Uterus (tissue), 4 donors: ENCODE measurements around the gene SAP30BP. TPM values are rescaled to one million over a fixed set of nuclear protein-coding genes. Genes with fewer than 3 reads are reported as not detected.

Experiments used
- DNase-seq, 2 donors: peaks; one replicate each; pipeline ENCODE4 v3.0.0-alpha.2; 2019 to 2020
- H3K27ac ChIP-seq, 2 donors: fragments of 200-600 bp; sonication (generic); 1 replicate in 1 of 2; 2 replicates in 1 of 2; pipeline ENCODE4 v1.5.1; 2016 to 2018
- H3K27me3 ChIP-seq, 2 donors: fragments of 200-600 bp; sonication (generic); one replicate each; pipeline ENCODE4 v1.5.1; 2018 to 2019; ENCODE audit warnings: control low read depth in 1 of 2
- H3K36me3 ChIP-seq, 2 donors: fragments of 200-600 bp; sonication (generic); one replicate each; pipeline ENCODE4 v1.5.1; 2019; ENCODE audit warnings: control low read depth in 1 of 2
- H3K4me1 ChIP-seq, 2 donors: fragments of 200-600 bp; sonication (generic); one replicate each; pipeline ENCODE4 v1.5.1; 2018 to 2019; ENCODE audit warnings: control low read depth in 1 of 2
- H3K4me3 ChIP-seq, 2 donors: fragments of 200-600 bp; sonication (generic); 1 replicate in 1 of 2; 2 replicates in 1 of 2; pipeline ENCODE4 v1.5.1; 2018 to 2019; ENCODE audit warnings: mild to moderate bottlenecking in 1 of 2
- H3K9me3 ChIP-seq, 2 donors: fragments of 200-600 bp; sonication (generic); one replicate each; pipeline ENCODE4 v1.5.1; 2019; ENCODE audit warnings: control low read depth in 1 of 2
- POLR2A ChIP-seq, 2 donors: fragments of 450-650 bp; IDR thresholded peaks; one replicate each; pipeline ENCODE4 v1.6.1; 2016; ENCODE audit warnings: antibody characterized with exemption in 2 of 2, mild to moderate bottlenecking in 1 of 2, moderate library complexity in 1 of 2
- intact Hi-C: fragments of 100-400 bp; cut with DNase I; formaldehyde crosslinking; loops from one replicate; pipeline ENCODE4 v1.15.1; 2023; ENCODE audit warnings: low total_unique reads
- total RNA-seq, 4 donors: library from RNA; depleted of rRNA in 3 of 4; stranded (reverse); fragments of >200 nt in 3 of 4; gene quantifications; one replicate each; pipeline versions ENCODE4 v1.1.0 to v1.2.4, GENCODE V29; 2014 to 2023
- TF ChIP-seq, protein P1 (sequence below), 4 experiments: fragments of 200-600 bp in 2 of 4; fragments of 450-650 bp in 2 of 4; sonication (generic) in 2 of 4; IDR thresholded peaks; one replicate each; pipeline ENCODE4 v1.5.1; 2016 to 2019; ENCODE audit warnings: antibody characterized with exemption in 4 of 4, mild to moderate bottlenecking in 2 of 4, moderate library complexity in 1 of 4
- donor health status: DM: yes; HTN: yes; CAD: no.

Gene SAP30BP
- total RNA-seq, 4 donors from 2014 or later: 14.1 to 87.7 (median 64.7) TPM

- no peak for TF ChIP-seq POLR2A (IDR thresholded peaks at IDR 0.05)
- TF ChIP-seq, protein P1, sequence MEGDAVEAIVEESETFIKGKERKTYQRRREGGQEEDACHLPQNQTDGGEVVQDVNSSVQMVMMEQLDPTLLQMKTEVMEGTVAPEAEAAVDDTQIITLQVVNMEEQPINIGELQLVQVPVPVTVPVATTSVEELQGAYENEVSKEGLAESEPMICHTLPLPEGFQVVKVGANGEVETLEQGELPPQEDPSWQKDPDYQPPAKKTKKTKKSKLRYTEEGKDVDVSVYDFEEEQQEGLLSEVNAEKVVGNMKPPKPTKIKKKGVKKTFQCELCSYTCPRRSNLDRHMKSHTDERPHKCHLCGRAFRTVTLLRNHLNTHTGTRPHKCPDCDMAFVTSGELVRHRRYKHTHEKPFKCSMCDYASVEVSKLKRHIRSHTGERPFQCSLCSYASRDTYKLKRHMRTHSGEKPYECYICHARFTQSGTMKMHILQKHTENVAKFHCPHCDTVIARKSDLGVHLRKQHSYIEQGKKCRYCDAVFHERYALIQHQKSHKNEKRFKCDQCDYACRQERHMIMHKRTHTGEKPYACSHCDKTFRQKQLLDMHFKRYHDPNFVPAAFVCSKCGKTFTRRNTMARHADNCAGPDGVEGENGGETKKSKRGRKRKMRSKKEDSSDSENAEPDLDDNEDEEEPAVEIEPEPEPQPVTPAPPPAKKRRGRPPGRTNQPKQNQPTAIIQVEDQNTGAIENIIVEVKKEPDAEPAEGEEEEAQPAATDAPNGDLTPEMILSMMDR (IDR thresholded peaks at IDR 0.05): peak in 3 of 4 experiments; percentile 40 to 48 (median 42)
- no peaks in the 10 kb centered on the region for H3K9me3 ChIP-seq
- no peak overlapping the region for H3K4me3 ChIP-seq
- no peaks in the 10 kb centered on the region for H3K27me3 ChIP-seq
- DNase-seq: no peak
- no peak overlapping the region for H3K27ac ChIP-seq
- intact Hi-C loops: no loop called here
- no peaks in the 10 kb centered on the region for H3K4me1 ChIP-seq
- no peaks in the 10 kb centered on the region for H3K36me3 ChIP-seq
Observed at GRCh38 chr17:75652934-75653549, 14.1 kb upstream of the SAP30BP start.

- H3K4me3 ChIP-seq: no peak overlapping the region
- no peaks in the 10 kb centered on the region for H3K27me3 ChIP-seq
- H3K27ac ChIP-seq: no peak overlapping the region
- no peak for TF ChIP-seq POLR2A (IDR thresholded peaks at IDR 0.05)
- TF ChIP-seq, protein P1 (IDR thresholded peaks at IDR 0.05): peak in 1 of 4 experiments; percentile 18
- intact Hi-C loops: no loop called here
- no peaks in the 10 kb centered on the region for H3K36me3 ChIP-seq
- no peaks in the 10 kb centered on the region for H3K9me3 ChIP-seq
- DNase-seq: no peak
- H3K4me1 ChIP-seq: no peaks in the 10 kb centered on the region
Observed at GRCh38 chr17:75654176-75654575, 13.0 kb upstream of the SAP30BP start.

- Histone ChIP-seq H3K4me3 (no peak overlapping the region), H3K4me1 (no peaks in the 10 kb centered on the region), H3K27me3 (no peaks in the 10 kb centered on the region), H3K9me3 (no peaks in the 10 kb centered on the region), H3K36me3 (no peaks in the 10 kb centered on the region), H3K27ac (no peak overlapping the region)
- intact Hi-C loops: no loop called here
- DNase-seq: no peak
- no peak for TF ChIP-seq POLR2A (IDR thresholded peaks at IDR 0.05)
- TF ChIP-seq, protein P1 (IDR thresholded peaks at IDR 0.05): no peak
Observed at GRCh38 chr17:75658237-75658636, 8.9 kb upstream of the SAP30BP start.

GRCh38 chr17:75661531-75661930 is 5.6 kb upstream of the SAP30BP start:
- no peaks in the 10 kb centered on the region for H3K9me3 ChIP-seq
- intact Hi-C loops: no loop called here
- no peak overlapping the region for H3K4me3 ChIP-seq

DNA sequence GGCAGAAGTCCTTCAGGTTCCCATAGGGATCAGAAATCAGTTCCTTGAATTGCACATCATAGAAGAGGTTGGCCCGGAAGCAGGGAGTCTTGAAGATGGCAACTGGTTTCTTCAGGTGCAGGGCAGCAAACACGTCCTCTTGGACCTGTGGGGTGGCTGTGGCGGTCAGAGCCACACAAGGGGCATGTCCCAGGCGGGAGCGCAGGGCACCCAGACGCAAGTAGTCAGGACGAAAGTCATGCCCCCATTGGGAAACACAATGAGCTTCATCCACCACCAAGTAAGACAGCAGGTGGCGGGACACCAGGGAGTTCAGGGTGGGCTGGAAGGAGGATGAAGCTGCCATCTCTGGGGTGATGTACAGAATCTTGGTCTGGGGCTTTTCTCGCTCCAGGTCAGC is 4.6 kb upstream of the SAP30BP start:
- no peak for DNase-seq
- Histone ChIP-seq H3K36me3 (no peaks in the 10 kb centered on the region), H3K4me1 (peaks cover 0 to 7% of the 10 kb centered on the region in 2 donors), H3K4me3 (no peak overlapping the region), H3K27me3 (no peaks in the 10 kb centered on the region), H3K27ac (no peak overlapping the region), H3K9me3 (no peaks in the 10 kb centered on the region)
- intact Hi-C loops: no loop called here
- TF ChIP-seq POLR2A (IDR thresholded peaks at IDR 0.05): no peak
- TF ChIP-seq, protein P1 (IDR thresholded peaks at IDR 0.05): no peak

More at GRCh38 chr17:75661531-75661930, 5.6 kb upstream of the SAP30BP start:
- DNase-seq: no peak
- Histone ChIP-seq H3K27ac (no peak overlapping the region), H3K27me3 (no peaks in the 10 kb centered on the region), H3K4me1 (peaks cover 0 to 7% of the 10 kb centered on the region in 2 donors), H3K36me3 (no peaks in the 10 kb centered on the region)
- TF ChIP-seq, protein P1 (IDR thresholded peaks at IDR 0.05): no peak
- TF ChIP-seq POLR2A (IDR thresholded peaks at IDR 0.05): no peak
